ENCODE measurements around the gene VRTN.

DNA sequence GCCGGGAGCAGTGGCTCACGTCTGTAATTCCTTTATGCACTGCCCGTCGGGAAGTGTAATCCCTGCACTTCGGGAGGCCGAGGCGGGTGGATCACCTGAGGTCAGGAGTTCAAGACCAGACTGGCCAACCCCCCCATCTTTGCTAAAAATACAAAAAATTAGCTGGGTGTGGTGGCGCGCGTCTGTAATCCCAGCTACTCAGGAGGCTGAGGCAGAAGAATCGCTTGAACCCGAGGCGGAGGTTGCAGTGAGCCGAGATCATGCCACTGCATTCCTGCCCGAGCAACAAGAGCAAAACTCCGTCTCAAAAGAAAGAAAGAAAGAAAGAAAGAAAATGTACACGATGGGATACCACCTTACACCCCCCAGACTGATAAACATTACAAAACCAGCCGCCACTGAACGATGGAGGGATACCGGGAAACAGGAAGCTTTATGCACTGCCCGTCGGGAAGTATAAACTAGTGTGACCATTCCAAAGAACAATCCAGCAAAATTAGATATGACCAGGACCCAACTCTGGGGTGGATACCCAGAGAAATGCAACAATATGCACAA lies 46.6 kb upstream of the VRTN start:
- TF ChIP-seq POLR2AphosphoS5 (IDR thresholded peaks at IDR 0.05; ENCODE audit: low read depth, low read length) (no peak), SIN3A (IDR thresholded peaks at IDR 0.05; ENCODE audit: borderline replicate concordance, insufficient read depth, low read length) (no peak), TAF1 (IDR thresholded peaks at IDR 0.05; ENCODE audit: borderline replicate concordance, insufficient read depth, low read length) (no peak)
- TF ChIP-seq, protein P1, sequence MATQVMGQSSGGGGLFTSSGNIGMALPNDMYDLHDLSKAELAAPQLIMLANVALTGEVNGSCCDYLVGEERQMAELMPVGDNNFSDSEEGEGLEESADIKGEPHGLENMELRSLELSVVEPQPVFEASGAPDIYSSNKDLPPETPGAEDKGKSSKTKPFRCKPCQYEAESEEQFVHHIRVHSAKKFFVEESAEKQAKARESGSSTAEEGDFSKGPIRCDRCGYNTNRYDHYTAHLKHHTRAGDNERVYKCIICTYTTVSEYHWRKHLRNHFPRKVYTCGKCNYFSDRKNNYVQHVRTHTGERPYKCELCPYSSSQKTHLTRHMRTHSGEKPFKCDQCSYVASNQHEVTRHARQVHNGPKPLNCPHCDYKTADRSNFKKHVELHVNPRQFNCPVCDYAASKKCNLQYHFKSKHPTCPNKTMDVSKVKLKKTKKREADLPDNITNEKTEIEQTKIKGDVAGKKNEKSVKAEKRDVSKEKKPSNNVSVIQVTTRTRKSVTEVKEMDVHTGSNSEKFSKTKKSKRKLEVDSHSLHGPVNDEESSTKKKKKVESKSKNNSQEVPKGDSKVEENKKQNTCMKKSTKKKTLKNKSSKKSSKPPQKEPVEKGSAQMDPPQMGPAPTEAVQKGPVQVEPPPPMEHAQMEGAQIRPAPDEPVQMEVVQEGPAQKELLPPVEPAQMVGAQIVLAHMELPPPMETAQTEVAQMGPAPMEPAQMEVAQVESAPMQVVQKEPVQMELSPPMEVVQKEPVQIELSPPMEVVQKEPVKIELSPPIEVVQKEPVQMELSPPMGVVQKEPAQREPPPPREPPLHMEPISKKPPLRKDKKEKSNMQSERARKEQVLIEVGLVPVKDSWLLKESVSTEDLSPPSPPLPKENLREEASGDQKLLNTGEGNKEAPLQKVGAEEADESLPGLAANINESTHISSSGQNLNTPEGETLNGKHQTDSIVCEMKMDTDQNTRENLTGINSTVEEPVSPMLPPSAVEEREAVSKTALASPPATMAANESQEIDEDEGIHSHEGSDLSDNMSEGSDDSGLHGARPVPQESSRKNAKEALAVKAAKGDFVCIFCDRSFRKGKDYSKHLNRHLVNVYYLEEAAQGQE (IDR thresholded peaks at IDR 0.05; ENCODE audit: insufficient read depth in 1 of 2, low read depth in 2 of 2, low read length in 2 of 2), result no peak

Data from PFSK-1 (cell line).